Ovary (tissue), 3 donors: ENCODE results near the gene EMP2.

Experiments used
- CTCF ChIP-seq, 3 donors: fragments of 450-650 bp in 2 of 3; fragments of 200-600 bp in 1 of 3; IDR thresholded peaks; one replicate each; pipeline versions ENCODE4 v1.5.1 to v1.8.0; 2016 to 2022; ENCODE audit warnings: antibody characterized with exemption in 3 of 3, mild to moderate bottlenecking in 1 of 3
- POLR2A ChIP-seq: fragments of 450-650 bp; IDR thresholded peaks from one replicate; pipeline ENCODE4 v1.6.1; 2017; ENCODE audit warnings: antibody characterized with exemption, mild to moderate bottlenecking, moderate library complexity
- donor health status: DM: no; HTN: no; CAD: no.

- TF ChIP-seq CTCF (IDR thresholded peaks at IDR 0.05) (no peak), POLR2A (no peak)
Measured at GRCh38 chr16:10607157-10607556, 26.8 kb upstream of the EMP2 start.
